Stimulated activated CD8-positive, alpha-beta memory T cell treated with anti-CD3 and anti-CD28 coated beads, Interleukin-2, amount 100 ng/mL, for 1 hour (primary cell): ENCODE results near the gene OR2T34.
A peak's percentile ranks its signal among the peaks of the same experiment; 100 is the strongest.
"Not testable (repeated sequence)": the region's sequence is repeated elsewhere in the genome, so short reads cannot be mapped to it uniquely, and the experiment has no call there.

ENCODE experiments used
- DNase-seq, 2 donors: peaks; one replicate each; pipeline ENCODE4 v3.0.0-alpha.2; 2020; ENCODE audit warnings: low read depth in 2 of 2

Gene OR2T34, protein sequence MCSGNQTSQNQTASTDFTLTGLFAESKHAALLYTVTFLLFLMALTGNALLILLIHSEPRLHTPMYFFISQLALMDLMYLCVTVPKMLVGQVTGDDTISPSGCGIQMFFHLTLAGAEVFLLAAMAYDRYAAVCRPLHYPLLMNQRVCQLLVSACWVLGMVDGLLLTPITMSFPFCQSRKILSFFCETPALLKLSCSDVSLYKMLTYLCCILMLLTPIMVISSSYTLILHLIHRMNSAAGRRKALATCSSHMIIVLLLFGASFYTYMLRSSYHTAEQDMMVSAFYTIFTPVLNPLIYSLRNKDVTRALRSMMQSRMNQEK

DNA sequence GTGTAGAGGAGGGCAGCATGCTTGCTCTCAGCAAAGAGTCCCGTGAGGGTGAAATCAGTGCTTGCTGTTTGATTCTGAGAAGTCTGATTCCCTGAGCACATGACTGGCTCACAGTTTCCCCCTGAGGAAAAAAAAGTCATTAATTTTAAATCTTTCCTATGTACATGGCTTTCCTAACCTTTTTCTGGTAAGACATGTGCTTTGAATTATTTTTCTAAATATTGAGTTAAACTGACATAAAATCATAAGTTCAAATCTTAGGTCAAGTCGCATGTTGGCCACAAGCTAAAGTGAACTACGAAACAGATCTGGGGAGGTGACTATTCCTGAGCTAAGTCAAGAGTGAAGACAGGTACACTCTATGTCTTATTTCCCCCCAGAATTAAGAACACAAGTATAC lies at the start of gene OR2T34:
Gene OR2T34, minus strand, starts transcription at position 101 of the 400 bp plus-strand sequence. Its CDS starts 0 bp downstream, at position 101.
- not testable (repeated sequence) for DNase-seq

DNA sequence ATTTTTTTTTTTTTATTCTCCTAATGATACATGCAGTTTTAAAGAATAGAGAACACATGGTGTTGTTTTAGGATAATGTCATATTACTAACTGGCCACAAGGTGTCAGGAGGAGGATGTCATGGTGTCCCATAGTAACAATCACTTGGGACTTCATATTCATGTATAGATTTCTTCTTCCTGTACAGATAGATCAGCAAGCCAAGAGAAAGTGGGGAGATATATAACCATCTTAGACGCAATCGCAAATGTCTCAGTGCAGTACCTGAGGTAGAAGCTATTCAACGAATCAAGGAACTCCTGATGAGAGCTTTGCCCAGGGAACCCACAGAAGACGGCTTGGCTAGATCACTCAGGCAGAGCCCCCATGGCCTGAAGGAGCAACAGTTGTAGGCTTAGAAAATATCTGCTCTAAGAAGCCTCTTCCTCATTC lies 48.0 kb upstream of the OR2T34 start:
- DNase-seq = no peak

DNA sequence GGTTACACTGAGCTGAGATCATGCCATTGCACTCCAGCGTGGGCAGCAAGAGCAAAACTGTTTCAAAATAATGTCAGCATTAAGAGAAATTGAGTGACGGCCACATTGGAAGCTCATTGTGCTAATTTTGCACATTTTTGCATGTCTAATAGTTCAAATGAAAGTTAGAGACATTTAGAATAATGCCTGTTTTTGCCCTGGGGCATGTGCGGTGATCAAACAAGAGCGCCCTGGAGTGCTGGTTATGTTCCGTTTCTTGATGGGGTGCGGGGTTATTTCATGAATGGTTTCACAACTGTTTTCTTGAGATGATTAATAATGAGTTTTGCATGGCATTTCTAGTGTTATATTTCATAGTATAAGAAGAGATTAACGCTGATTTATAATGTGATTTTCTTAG lies 47.2 kb upstream of the OR2T34 start:
- DNase-seq = no peak

DNA sequence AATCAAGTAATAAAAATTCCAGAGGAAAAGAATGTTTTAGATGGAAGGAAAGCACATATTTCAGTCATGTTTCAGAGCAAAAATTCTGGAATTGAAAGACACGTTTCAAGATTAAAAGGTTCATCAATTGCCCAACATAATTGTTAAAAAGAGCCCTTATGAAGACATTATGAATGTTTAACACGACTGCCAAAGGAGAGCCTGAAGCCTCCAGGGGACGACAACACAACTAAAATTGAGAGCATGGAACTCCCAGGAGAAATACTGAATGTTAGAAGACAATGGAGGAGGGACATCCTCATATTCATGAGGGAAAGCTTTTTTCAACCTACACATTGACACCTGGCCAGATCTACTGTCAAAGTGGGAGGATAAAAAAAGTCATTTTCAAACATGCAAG lies 44.3 kb upstream of the OR2T34 start:
- peak in 1 of 2 donors; percentile 5 for DNase-seq

DNA sequence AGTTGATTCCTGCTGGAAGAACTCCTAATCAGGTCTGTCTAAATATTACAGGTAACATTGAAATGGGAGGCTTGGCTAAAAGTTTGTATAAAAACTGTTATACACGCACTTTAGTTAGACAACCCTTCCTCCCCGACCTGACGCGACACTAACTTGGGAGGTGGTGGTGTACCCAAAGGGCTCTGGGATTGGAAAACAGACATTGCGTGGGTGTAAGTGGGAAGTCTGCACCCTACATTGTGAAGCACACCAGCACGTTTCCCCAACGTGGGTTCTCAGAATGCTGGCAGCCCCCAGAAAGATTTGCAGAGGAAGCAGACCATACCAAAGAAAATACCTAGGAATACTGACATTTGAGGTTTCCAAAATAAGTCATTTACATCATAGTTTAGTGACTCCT lies 43.6 kb upstream of the OR2T34 start:
- DNase-seq = no peak

DNA sequence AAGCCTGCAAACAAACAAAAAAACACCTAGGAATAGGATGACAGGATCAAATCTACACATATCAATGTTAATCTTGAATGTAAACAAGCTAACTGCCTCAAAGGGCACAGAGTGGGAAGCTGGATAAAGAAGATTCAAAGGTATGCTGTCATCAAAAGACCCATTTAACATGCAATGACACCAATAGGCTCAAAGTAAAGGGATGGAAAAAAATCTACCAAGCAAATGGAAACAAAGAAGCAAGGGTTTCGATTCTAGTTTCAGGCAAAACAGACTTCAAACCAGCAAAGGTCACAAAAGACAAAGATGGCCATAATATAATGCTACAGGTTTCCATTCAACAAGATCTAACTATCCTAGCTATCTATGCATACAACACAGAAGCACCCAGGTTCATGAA lies 39.2 kb upstream of the OR2T34 start:
- DNase-seq = no peak

DNA sequence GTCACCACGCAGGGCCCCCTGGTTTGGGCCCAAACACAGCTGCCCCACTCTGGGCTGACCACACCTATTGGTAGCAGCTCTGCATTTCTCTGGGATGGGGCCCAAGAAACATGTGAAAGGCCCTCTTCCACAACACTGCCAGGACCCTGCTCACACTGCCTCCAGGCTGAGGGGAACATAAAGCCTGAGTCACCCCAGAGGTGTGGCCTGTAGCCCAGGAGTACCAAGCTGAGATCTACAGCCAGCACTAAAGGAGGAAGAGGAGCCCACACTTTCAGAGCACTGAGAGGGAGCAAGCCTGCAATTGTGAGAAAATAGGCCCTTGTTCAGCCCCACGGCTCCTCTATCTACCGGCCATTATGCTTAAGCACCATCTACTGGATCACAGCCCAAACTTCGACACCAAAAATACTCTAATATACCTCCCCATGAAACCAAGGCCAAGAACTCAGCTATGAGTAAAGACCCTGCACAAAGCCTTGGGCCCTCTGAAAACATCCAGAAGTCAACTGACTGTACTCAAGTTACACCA lies 37.4 kb upstream of the OR2T34 start:
- no peak for DNase-seq

DNA sequence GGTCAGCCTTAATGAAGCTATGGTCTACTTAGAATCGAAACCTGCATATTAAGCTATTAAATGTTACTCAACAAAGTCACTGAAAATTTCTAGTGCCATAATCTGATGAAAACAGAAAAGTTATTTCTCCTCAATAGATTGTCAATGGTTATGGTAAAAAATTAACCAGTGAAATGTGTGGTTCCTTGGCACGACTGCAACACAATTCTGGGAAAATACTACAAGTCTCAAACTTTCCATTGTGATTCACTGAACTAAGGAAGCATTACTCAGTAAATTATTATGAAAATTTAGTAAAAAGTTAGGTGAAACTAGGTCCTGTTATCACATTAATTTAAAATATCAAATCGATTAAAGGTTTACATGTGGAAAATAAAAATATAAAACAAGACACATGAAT lies 35.7 kb upstream of the OR2T34 start:
- no peak for DNase-seq

DNA sequence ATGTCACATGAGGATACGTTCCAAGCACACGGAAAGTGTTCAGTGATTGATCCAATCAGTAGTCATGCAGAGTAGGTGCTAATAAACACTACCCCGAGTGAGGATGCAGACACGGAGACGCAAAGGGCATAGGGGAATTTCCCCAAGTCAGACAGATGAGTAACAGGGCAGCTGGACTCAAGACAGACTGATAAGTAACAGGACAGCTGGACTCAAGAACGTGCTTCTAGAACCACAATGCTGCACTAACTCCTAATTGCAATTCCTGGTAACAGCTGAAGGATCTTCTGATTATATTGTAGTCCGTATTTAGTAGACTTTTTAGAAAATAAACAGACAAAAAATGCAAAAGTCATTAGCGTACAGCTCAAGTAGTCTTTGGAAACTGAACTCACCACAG lies 24.8 kb upstream of the OR2T34 start:
- no peak for DNase-seq

DNA sequence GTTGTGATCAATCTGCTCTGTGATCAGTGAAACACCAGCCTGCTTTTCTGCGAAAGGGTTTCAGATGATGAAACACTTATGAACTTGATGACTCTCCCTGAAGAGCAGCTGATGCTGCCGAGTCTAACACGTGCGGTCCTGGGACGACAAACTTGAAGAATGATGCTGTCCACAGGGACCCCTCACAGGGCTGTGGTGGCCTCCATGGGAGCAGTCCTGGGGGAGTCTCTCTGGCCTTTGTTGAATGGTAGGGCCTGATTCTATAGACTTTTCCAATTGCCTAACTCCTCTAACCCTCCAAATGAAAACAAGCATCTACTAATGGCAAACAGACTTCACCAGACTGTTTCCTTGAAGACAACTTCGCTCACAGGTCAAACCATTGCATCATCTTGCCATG lies 23.0 kb upstream of the OR2T34 start, which contains the start of gene OR2T10:
Gene OR2T10, minus strand, starts transcription at position 112 of the 400 bp plus-strand sequence. CDS start 3,932 bp downstream, outside the sequence.
- DNase-seq = no peak

DNA sequence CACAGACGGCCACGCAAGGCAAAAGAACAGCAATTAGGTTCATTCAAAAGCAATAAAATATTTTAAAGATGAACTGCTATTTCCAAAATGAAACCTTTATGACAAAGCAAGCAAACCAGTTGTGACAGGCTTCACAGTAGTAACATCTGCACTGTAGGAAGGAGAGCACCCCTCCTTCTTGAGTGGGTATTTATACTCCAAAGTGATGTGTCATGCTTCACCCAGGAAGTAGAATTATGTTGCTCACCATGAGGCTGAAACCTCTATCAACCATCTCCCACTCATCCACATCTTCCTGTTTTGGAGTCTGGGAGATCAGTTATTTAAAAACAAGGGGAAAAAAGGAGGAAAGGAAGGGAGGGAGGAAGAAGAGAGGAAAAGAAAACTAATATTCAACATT lies 22.1 kb upstream of the OR2T34 start:
- no peak for DNase-seq

DNA sequence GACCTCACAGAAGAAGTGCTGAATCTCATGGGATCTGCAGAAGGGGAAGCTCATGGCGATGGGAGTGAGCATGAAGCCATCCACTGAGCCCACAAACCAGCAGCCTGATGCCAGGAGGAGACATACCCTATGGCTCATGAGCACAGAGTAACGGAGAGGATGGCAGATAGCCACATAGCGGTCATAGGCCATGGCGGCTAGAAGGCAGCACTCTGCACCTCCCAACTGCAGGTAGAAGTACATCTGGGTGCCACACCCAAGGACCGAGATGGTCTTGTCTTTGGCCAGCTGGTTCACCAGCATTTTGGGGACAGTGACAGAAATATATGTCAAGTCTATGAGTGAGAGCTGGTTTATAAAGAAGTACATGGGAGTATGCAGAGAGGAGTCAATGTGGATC lies 18.7 kb upstream of the OR2T34 start:
- no peak for DNase-seq

DNA sequence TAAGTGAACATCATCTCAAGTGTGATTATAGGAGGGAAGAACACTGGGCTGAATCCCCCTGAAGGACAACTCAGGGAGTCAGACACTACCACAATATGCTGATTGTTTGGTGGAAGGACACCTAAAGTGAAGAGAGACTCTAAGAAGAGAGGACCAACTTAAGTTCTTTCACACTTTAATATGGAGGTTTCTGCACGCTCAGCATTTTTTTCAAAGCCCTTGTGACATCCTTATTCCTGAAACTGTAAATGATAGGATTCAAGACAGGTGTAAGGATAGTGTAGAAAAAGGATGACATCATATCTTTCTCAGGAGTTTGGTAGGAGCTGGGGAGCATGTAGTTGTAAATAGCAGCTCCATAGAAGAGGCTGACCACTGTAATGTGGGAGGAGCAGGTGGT lies 18.1 kb upstream of the OR2T34 start:
- no peak for DNase-seq

DNA sequence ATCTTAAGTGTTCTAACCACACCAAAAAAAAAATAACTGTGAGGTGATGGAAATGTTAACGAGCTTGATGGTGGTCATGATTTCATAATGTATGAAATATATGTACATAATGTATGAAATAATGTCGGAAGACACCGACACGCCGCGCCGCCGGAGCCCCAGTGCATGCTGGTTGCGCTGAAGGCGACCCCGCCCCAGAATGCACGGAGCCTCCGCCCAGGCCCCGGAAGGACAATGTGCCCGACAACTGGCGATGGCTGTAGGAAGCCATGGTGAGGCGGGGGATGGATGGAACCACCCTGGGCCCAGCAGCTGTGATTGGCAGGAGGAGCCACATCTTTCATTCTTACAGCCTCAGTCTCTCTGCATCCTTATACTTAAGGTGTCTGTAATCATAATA lies 15.5 kb upstream of the OR2T34 start:
- DNase-seq = no peak

DNA sequence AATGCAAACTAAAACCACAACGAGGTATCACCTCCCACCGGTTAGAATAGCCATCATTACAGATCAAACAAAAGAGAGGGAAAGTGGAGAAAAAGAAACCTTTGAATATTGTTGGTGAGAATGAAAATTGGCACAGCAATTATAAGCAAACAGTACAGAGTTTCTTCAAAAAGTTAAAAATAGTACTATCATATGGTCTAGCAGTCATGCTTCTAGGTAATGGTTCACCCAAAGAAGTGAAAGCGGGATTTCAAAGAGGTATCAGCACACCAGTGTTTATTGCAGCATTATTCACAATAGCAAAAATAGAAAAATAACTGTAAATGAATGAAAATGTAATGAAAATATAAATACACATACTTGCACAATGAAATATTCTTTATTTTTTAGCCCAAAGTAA lies 14.8 kb upstream of the OR2T34 start:
- no peak for DNase-seq

DNA sequence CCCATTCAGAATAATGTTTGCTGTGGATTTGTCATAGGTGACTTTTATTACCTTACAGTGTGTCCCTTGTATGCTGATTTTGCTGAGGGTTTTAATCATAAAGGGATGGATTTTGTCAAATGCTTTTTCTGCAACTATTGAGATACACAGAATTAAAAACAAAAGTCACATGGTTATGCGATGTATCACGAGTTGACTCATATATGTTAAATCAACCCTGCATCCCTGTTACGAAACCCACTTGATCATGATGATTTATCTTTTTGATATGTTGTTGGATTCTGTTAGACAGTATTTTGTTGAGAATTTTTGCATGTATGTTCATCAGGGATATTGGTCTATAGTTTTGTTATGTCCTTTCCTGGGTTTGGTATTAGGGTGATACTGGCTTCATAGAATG lies 10.7 kb upstream of the OR2T34 start:
- DNase-seq = no peak

DNA sequence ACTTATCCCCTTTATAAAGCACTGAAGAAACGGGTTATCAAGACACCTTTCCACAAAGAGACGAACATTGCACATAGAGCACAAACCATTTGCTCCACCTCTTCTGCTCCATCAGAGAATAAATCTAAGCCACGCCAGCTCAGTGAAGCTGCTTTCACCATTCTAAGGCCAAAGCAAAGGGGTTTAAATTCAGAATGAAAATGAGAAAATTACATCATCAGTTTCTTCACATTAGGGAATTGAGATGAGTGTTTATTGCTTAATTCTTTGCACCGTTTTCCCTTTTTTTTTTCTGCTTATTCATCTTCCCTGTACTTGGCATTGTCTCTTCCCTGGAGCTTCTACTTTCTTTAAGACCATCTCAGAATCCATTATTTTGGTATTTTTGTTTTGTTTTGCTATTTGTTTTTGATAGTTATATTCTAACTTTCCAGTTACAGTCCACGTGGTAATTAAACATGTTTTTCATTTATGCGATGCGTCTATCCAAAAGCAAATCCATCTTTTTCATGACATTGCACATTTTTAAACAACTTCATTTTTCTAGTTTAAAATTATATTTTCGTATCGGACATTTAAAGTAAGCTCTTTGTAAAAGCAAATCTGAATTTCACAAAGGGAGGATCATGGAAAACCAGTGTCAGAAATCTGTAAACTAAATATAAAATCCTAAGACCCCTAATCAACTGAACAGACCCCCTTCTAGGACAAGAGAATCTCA lies 1.9 kb upstream of the OR2T34 start:
- no peak for DNase-seq

DNA sequence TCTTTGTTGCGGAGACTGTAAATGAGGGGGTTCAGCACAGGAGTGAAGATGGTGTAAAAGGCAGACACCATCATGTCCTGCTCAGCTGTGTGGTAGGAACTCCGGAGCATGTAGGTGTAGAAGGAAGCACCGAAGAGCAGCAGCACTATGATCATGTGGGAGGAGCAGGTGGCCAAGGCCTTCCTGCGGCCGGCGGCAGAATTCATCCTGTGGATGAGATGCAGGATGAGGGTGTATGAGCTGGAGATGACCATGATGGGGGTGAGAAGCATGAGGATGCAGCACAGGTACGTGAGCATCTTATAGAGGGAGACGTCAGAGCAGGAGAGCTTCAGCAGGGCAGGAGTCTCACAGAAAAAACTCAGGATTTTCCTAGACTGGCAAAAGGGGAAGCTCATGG lies 701 bp downstream of the OR2T34 start:
- not testable (repeated sequence) for DNase-seq

DNA sequence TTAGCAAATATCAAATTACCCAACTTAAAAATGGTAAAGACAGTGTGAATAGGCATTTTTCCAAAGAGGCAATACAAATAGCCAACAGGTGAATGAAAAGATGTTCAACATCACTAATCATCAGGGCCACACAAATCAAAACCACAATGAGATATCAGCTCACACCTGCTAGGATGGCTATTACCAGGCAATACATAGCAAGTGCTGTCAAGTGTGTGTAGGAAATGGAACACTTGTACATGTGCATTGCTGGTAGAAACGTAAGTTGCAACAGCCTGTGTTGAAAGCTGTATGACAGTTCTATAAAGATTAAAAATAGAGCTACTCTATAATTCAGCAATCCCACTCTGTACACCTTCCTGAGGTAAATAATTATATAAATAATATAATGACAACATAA lies 2.5 kb downstream of the OR2T34 start:
- DNase-seq = not testable (repeated sequence)

DNA sequence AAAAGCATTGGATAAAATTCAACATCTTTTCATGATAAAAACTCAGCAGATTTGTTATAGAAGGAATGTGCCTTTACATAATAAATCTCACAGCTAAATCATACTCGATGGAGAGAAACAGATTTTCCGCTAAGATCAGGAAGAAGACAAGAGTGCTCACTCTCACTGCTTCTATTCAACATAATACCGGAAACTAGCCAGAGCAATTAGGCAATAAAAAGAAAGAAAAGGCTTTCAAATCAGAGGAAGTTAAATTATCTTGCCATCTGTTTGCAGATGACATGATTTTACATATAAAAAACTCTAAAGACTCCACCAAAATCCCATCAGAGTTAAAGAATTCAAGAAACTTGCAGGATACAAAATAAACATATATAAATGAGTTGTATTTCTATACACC lies 3.7 kb downstream of the OR2T34 start:
- not testable (repeated sequence) for DNase-seq

DNA sequence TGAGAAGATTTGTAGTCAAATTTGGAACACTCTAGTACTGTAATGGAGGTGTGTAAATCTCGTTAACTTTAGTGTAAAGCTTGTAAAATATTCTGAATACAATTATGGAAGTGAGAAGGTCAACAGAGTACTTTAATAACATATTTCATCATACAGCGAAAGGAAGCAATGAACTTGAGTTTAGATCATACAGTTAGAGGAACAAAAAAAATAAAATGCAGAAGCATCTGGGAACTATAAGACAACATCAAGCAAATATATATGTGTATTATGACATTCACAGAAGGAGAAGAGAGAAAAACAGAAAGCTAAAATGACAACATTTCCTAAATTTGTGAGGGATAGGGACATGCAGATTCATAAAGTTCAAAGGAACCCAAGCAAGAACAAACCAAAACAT lies 5.5 kb downstream of the OR2T34 start:
- not testable (repeated sequence) for DNase-seq

DNA sequence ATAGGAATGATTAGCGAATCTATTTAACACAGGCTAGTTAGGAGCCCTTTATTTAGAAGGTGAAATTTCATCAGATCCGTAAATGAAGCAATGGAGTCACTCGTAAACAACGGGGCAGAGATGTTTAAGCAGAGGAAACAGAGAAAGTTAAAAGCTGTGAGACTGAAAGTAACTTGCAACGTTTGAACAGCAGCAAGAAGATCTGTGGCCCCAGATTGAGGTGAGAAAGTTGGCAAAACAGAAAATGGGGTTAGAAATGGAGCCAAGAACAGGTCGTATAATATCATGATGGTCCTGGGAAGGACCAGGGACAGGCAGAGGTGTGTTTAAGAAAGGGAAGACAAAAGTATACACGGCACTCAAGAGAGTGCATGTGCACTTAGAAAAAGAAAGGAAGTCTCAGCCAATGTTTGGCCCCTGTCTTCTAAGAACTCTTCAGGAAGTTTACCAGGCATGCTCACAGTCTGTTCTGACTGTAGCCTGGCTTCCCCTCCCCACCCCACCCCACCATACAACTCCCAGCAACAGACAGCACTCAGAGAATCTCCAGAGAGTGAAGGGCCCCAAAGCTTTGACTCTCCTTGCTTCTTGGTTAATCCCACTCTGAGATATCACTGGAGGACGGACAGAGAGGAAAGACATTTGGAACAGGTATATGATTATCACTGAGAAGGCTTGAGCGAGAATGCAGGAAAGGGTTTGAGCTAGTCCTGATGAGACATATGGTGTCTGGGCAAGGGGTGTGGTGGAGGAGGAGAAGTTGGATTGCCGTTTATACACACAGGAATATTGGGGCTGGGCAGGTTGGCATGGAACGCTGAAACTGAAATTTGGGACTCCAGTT lies 8.8 kb downstream of the OR2T34 start:
- not testable (repeated sequence) for DNase-seq
